H4 (cell line): ENCODE measurements around the gene DBNL. TPM values are rescaled to one million over a fixed set of nuclear protein-coding genes. Genes with fewer than 3 reads are reported as not detected.

Experiments used
- DNase-seq: peaks from one replicate; pipeline ENCODE4 v3.0.0-alpha.2; 2015; ENCODE audit warnings: low spot score
- total RNA-seq: library from RNA; depleted of rRNA; stranded (reverse); fragments of >200 nt; shearing (Covaris generic); gene quantifications from 2 replicates; pipeline ENCODE4 v1.2.3, GENCODE V29; 2014

DBNL gene
- total RNA-seq, 1 experiment from 2014 or later = 183 TPM

GRCh38 chr7:44077061-44077460 is 32.6 kb downstream of the DBNL start:
- no peak for DNase-seq

- DNase-seq = no peak
Observed at GRCh38 chr7:44077681-44078091, 33.2 kb downstream of the DBNL start.

GRCh38 chr7:44078521-44078920 is 34.0 kb downstream of the DBNL start:
- DNase-seq = no peak

GRCh38 chr7:44079331-44080021 is 35.0 kb downstream of the DBNL start:
- no peak for DNase-seq

- DNase-seq = no peak
Observed at GRCh38 chr7:44080118-44080517, 35.6 kb downstream of the DBNL start.

- DNase-seq = no peak
Observed at GRCh38 chr7:44080686-44081265, 36.3 kb downstream of the DBNL start.

GRCh38 chr7:44081266-44081748 is 36.8 kb downstream of the DBNL start:
- DNase-seq = no peak

- peak; percentile 100 for DNase-seq
Observed at GRCh38 chr7:44082541-44083207, 38.2 kb downstream of the DBNL start.

GRCh38 chr7:44083796-44084195 is 39.3 kb downstream of the DBNL start:
- DNase-seq = no peak

GRCh38 chr7:44084701-44085100 is 40.2 kb downstream of the DBNL start:
- DNase-seq = no peak

- DNase-seq = no peak
Observed at GRCh38 chr7:44085546-44085945, 41.0 kb downstream of the DBNL start.

- DNase-seq = no peak
Observed at GRCh38 chr7:44086627-44087026, 42.1 kb downstream of the DBNL start.

GRCh38 chr7:44087911-44088838 is 43.7 kb downstream of the DBNL start:
- DNase-seq = peak; percentile 66

GRCh38 chr7:44093102-44093641 is 48.7 kb downstream of the DBNL start:
- no peak for DNase-seq

- no peak for DNase-seq
Observed at GRCh38 chr7:44094365-44094764, 49.9 kb downstream of the DBNL start.

- DNase-seq = no peak
Observed at GRCh38 chr7:44094883-44095592, 50.5 kb downstream of the DBNL start.

GRCh38 chr7:44095781-44096180 is 51.3 kb downstream of the DBNL start:
- no peak for DNase-seq

GRCh38 chr7:44096326-44096881 is 51.9 kb downstream of the DBNL start:
- DNase-seq = no peak

GRCh38 chr7:44097064-44097932 is 52.8 kb downstream of the DBNL start:
- no peak for DNase-seq
